Osteoblast (primary cell): Measurements from ENCODE around the gene ABCC5. TPM values are rescaled to one million over a fixed set of nuclear protein-coding genes. Genes with fewer than 3 reads are reported as not detected.

Source experiments
- DNase-seq: peaks from one replicate; pipeline ENCODE4 v3.0.0; 2011; ENCODE audit warnings: low spot score, mixed read lengths; ENCODE audit not compliant: insufficient read length; ENCODE audit errors: missing footprints
- H2AFZ ChIP-seq: 2 replicates; pipeline ENCODE4 v1.6.0; 2011; ENCODE audit warnings: mild to moderate bottlenecking, low read length
- H3K27ac ChIP-seq: 2 replicates; pipeline ENCODE4 v1.5.1; 2011; ENCODE audit warnings: mild to moderate bottlenecking, low read depth, low read length, moderate library complexity
- H3K27me3 ChIP-seq: 2 replicates; pipeline ENCODE4 v1.6.0; 2012; ENCODE audit warnings: mild to moderate bottlenecking, control low read depth, inconsistent platforms, low read length, moderate library complexity; ENCODE audit not compliant: insufficient read depth
- H3K36me3 ChIP-seq: 2 replicates; pipeline ENCODE4 v1.5.1; 2011; ENCODE audit warnings: mild to moderate bottlenecking, low read length, control low read depth, moderate library complexity; ENCODE audit not compliant: insufficient read depth
- H3K4me1 ChIP-seq: 2 replicates; pipeline ENCODE4 v1.5.1; 2011; ENCODE audit warnings: mild to moderate bottlenecking, low read length, control low read depth, moderate library complexity; ENCODE audit not compliant: insufficient read depth
- H3K4me2 ChIP-seq: 2 replicates; pipeline ENCODE4 v1.6.0; 2011; ENCODE audit warnings: mild to moderate bottlenecking, low read length; ENCODE audit not compliant: insufficient read depth
- H3K4me3 ChIP-seq: fragments of 200-600 bp; sonication (generic); 3 replicates; pipeline ENCODE4 v1.5.1; 2012; ENCODE audit warnings: mild to moderate bottlenecking, low read length, inconsistent platforms; ENCODE audit not compliant: insufficient read depth
- H3K79me2 ChIP-seq: 2 replicates; pipeline ENCODE4 v1.6.0; 2012; ENCODE audit warnings: mild to moderate bottlenecking, low read length, control low read depth, inconsistent platforms; ENCODE audit not compliant: insufficient read depth
- H3K9me3 ChIP-seq: 2 replicates; pipeline ENCODE4 v1.5.1; 2011; ENCODE audit warnings: low read depth, low read length, control low read depth
- H4K20me1 ChIP-seq: 2 replicates; pipeline ENCODE4 v1.6.0; 2012; ENCODE audit warnings: mild to moderate bottlenecking, low read length, control low read depth; ENCODE audit not compliant: insufficient read depth
- total RNA-seq: library from RNA; depleted of rRNA; stranded (reverse); fragments of >200 nt; gene quantifications from 2 replicates; pipeline ENCODE4 v1.2.3, GENCODE V29; 2012
- TF ChIP-seq, protein P1 (sequence below): IDR thresholded peaks from 2 replicates; pipeline ENCODE4 v1.5.1; 2011; ENCODE audit warnings: mild to moderate bottlenecking, low read depth, low read length, moderate library complexity; ENCODE audit errors: extremely low read depth

ABCC5 gene
- total RNA-seq, 1 donor, result 19.2 TPM

DNA sequence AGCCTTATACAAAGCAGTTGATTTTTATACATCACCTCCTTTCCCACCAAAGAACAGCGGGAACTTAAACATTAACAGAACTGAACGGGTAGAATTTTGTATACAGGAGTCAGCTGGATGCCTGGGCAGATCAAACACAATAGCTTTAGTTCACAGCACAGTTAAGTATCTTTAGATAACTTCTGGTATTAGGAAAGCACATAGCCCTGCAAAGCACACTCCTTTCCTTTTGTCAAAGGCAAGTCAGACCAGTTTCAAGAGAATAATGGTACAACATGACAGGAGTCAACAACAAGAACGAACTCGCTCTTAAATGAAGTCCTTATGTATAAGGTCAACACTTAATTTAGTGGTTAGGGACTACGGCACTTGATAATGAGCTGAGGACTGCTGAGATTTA, 26.3 kb downstream of the ABCC5 start:
- H3K36me3 ChIP-seq, result peaks cover 15% of the 10 kb centered on the region
- H3K9me3 ChIP-seq, result no peaks in the 10 kb centered on the region
- H3K27ac ChIP-seq, result no peak overlapping the region
- no peak overlapping the region for H3K4me3 ChIP-seq
- TF ChIP-seq, protein P1, sequence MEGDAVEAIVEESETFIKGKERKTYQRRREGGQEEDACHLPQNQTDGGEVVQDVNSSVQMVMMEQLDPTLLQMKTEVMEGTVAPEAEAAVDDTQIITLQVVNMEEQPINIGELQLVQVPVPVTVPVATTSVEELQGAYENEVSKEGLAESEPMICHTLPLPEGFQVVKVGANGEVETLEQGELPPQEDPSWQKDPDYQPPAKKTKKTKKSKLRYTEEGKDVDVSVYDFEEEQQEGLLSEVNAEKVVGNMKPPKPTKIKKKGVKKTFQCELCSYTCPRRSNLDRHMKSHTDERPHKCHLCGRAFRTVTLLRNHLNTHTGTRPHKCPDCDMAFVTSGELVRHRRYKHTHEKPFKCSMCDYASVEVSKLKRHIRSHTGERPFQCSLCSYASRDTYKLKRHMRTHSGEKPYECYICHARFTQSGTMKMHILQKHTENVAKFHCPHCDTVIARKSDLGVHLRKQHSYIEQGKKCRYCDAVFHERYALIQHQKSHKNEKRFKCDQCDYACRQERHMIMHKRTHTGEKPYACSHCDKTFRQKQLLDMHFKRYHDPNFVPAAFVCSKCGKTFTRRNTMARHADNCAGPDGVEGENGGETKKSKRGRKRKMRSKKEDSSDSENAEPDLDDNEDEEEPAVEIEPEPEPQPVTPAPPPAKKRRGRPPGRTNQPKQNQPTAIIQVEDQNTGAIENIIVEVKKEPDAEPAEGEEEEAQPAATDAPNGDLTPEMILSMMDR, result no peak
- H3K4me2 ChIP-seq, result no peak overlapping the region
- H3K79me2 ChIP-seq, result no peaks in the 10 kb centered on the region
- peaks cover 2% of the 10 kb centered on the region for H3K4me1 ChIP-seq
- peak; percentile 4 for DNase-seq
- H4K20me1 ChIP-seq, result no peaks in the 10 kb centered on the region
- H3K27me3 ChIP-seq, result no peaks in the 10 kb centered on the region
- no peak overlapping the region for H2AFZ ChIP-seq

DNA sequence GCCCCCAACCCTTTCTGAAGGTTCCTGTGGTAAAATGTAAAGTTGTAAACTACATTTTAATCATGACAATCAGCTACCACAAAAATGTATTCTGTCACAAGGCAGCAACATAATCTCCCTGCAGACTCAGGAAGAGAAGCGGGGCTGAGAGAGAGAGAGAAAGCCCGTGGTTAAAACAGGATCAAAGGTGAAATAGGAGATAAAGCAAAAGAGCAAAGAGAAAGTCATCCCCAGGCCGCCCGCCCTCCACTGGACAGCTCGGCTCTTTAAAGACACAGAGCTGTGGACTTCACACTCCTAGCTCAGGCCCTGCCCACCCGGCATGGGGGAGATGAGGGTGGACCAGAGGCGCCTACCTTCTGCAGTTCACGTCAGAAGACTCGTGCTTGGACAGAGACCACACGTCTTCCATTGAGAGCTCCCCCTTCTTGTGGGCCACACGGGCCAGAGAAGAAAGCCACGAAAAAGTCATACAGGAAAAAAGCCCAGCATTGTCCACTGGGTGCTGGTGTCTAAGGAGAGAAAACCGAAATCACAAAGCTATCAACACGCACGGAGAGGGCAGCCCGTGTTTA, 29.4 kb downstream of the ABCC5 start:
- Histone ChIP-seq H3K79me2 (no peaks in the 10 kb centered on the region), H3K36me3 (peaks cover 33% of the 10 kb centered on the region), H3K27me3 (no peaks in the 10 kb centered on the region), H3K4me2 (peak overlapping the region; percentile 36), H3K9me3 (no peaks in the 10 kb centered on the region), H3K27ac (no peak overlapping the region), H3K4me1 (peaks cover 2% of the 10 kb centered on the region), H3K4me3 (no peak overlapping the region), H2AFZ (no peak overlapping the region), H4K20me1 (no peaks in the 10 kb centered on the region)
- TF ChIP-seq, protein P1, result no peak
- peak; percentile 83 for DNase-seq

- H3K27ac ChIP-seq, result no peak overlapping the region
- H3K79me2 ChIP-seq, result no peaks in the 10 kb centered on the region
- H3K36me3 ChIP-seq, result peaks cover 39% of the 10 kb centered on the region
- H4K20me1 ChIP-seq, result no peaks in the 10 kb centered on the region
- no peaks in the 10 kb centered on the region for H3K27me3 ChIP-seq
- peaks cover 2% of the 10 kb centered on the region for H3K4me1 ChIP-seq
- H2AFZ ChIP-seq, result no peak overlapping the region
- H3K9me3 ChIP-seq, result no peaks in the 10 kb centered on the region
- no peak overlapping the region for H3K4me2 ChIP-seq
- DNase-seq, result no peak
- TF ChIP-seq, protein P1, result no peak
- H3K4me3 ChIP-seq, result no peak overlapping the region
These were observed 30.6 kb downstream of the ABCC5 start for GRCh38 chr3:183987000-183987600.

- no peak overlapping the region for H3K27ac ChIP-seq
- peaks cover 2% of the 10 kb centered on the region for H3K4me1 ChIP-seq
- H3K4me3 ChIP-seq, result no peak overlapping the region
- no peak for DNase-seq
- H3K4me2 ChIP-seq, result no peak overlapping the region
- peaks cover 3% of the 10 kb centered on the region for H4K20me1 ChIP-seq
- no peaks in the 10 kb centered on the region for H3K27me3 ChIP-seq
- no peaks in the 10 kb centered on the region for H3K79me2 ChIP-seq
- H3K9me3 ChIP-seq, result no peaks in the 10 kb centered on the region
- TF ChIP-seq, protein P1, result no peak
- H3K36me3 ChIP-seq, result peaks cover 47% of the 10 kb centered on the region
- H2AFZ ChIP-seq, result no peak overlapping the region
These were observed 32.6 kb downstream of the ABCC5 start for GRCh38 chr3:183984749-183985729.
